A673 (cell line): ENCODE measurements around the gene SLC38A5.

Experiments used
- CTCF ChIP-seq: fragments of 300-800, 200-600 bp; sonication (generic); conservative IDR thresholded peaks from 2 replicates; pipeline ENCODE4 v1.5.1; 2017; ENCODE audit warnings: low read depth, mild to moderate bottlenecking, antibody characterized with exemption, low read length, moderate library complexity, mixed read lengths
- EZH2 ChIP-seq: fragments of 200-600 bp; sonication (generic); IDR thresholded peaks from 2 replicates; pipeline ENCODE4 v1.6.1; 2017; ENCODE audit warnings: borderline replicate concordance, low read depth, mild to moderate bottlenecking, mixed read lengths, antibody characterized with exemption, low read length; ENCODE audit not compliant: poor library complexity, severe bottlenecking

- no peak for TF ChIP-seq CTCF
- TF ChIP-seq EZH2, result no peak
Measured at GRCh38 chrX:48461830-48462229, 8.2 kb downstream of the SLC38A5 start.
